ENCODE results near the gene NACAD.

- TF ChIP-seq, protein P1, sequence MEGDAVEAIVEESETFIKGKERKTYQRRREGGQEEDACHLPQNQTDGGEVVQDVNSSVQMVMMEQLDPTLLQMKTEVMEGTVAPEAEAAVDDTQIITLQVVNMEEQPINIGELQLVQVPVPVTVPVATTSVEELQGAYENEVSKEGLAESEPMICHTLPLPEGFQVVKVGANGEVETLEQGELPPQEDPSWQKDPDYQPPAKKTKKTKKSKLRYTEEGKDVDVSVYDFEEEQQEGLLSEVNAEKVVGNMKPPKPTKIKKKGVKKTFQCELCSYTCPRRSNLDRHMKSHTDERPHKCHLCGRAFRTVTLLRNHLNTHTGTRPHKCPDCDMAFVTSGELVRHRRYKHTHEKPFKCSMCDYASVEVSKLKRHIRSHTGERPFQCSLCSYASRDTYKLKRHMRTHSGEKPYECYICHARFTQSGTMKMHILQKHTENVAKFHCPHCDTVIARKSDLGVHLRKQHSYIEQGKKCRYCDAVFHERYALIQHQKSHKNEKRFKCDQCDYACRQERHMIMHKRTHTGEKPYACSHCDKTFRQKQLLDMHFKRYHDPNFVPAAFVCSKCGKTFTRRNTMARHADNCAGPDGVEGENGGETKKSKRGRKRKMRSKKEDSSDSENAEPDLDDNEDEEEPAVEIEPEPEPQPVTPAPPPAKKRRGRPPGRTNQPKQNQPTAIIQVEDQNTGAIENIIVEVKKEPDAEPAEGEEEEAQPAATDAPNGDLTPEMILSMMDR (IDR thresholded peaks at IDR 0.05; ENCODE audit: poor library complexity) = no peak
- TF ChIP-seq EZH2phosphoT487 (IDR thresholded peaks at IDR 0.05; ENCODE audit: low read depth, severe bottlenecking, unreplicated experiment) (no peak), EZH2 (IDR thresholded peaks at IDR 0.05; ENCODE audit: borderline replicate concordance) (no peak)
These were observed 15.6 kb downstream of the NACAD start for GRCh38 chr7:45073031-45073785.
